SKM-1 treated with dmso at 0.1 percent for 144 hours (cell line): ENCODE measurements around the gene RSAD2.
"Not testable (repeated sequence)": the region's sequence is repeated elsewhere in the genome, so short reads cannot be mapped to it uniquely, and the experiment has no call there.

Source experiments
- DNase-seq: peaks from one replicate; lab custom pipeline; 2025; ENCODE audit not compliant: unreplicated experiment; lab: John Stamatoyannopoulos, UW

Gene RSAD2

GRCh38 chr2:6924924-6925409 is 47.4 kb downstream of the RSAD2 start:
- no peak for DNase-seq

- no peak for DNase-seq
Observed at GRCh38 chr2:6926071-6926732, 48.6 kb downstream of the RSAD2 start.

DNA sequence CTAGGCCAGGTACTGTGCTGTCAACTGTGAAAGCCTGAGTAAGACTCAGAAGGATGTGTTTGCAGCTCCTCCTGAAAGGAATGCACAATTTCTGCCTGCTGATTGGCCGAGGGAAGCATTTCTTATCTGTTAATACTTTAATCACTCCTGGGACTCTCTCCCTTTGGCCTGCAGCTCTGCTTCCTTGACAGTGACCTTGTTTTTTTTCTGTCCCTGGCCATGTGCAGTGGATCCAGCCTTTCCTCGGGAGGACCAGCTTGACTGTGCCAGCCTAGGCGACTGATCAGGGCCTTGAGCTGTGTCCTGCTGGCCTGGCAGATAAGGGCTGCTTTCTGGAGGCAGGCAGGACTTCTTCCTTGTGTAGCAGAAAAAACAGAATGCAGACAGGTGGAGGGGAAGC is 49.6 kb downstream of the RSAD2 start:
- no peak for DNase-seq

DNA sequence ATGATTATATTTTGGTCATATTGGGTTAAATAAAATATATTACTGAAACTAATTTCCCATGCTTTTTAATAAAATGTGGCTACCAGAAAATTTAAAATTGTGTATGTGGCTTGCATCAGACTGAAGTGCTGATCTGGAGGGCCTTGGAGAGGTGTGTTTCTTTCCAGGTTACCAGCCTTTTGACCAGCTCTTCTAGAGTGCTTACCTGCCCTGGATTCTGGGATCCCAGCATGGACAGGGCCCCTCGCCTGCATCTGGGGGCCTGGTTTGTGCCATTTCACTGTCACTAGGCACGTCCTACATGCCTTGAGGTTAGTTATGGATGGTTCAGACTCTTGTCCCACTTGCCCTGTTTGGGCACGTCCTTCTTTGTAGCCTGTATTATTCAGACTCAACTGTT is 50.2 kb downstream of the RSAD2 start:
- DNase-seq: no peak

GRCh38 chr2:6928452-6928851 is 50.9 kb downstream of the RSAD2 start:
- no peak for DNase-seq

DNA sequence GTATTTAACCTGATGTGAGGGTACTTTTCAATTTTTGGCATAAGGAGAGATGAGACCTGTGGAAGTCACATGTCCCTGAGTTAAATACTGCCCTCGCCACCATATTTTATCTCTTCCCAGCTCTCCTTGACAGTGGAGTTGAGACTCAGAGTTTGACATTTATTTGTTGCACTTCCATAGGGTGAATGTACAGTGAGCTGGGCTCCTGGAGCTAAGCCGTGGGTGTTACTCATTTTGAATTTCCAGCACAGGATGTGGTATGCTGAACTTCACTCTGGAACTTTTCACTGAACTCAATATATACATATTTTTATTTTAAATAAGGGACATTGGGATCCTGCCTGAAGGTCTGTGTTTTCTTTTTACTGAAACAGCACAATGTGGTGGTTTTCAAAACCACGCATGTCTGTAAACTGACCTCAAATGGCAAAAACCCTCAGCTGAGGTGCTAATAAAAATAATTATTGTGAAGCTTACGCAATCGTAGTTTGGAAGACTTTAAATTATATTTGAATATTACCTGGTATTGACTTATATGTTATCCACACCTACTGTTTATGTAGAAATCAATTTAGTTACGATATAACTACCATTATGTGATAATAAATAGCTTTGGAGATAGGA is 51.7 kb downstream of the RSAD2 start:
- no peak for DNase-seq

GRCh38 chr2:6930923-6931647 is 53.5 kb downstream of the RSAD2 start:
- no peak for DNase-seq

DNA sequence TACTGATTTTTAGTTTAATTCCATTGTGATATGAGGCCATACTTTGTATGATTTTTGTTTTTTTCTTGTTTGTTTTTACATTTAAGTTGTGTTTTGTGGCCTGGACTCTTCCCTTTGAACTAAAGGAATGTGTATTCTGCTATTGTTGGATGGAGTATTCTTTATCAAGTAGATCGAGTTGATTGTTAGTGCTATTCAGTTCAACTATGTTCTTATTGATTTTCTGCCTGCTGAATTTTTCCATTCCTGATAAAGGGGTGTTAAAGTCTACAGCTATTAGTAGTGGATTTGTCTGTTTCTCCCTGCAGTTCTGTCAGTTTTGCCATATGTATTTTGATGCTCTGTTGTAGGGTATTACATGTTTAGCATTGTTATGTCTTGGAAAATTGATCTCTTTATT is 54.2 kb downstream of the RSAD2 start:
- DNase-seq: no peak

GRCh38 chr2:6932206-6932605 is 54.6 kb downstream of the RSAD2 start:
- no peak for DNase-seq

GRCh38 chr2:6932828-6933227 is 55.3 kb downstream of the RSAD2 start:
- no peak for DNase-seq

GRCh38 chr2:6933911-6934310 is 56.3 kb downstream of the RSAD2 start:
- no peak for DNase-seq

GRCh38 chr2:6934345-6934744 is 56.8 kb downstream of the RSAD2 start:
- DNase-seq: peak; percentile 29

GRCh38 chr2:6934758-6935651 is 57.4 kb downstream of the RSAD2 start:
- peak; percentile 91 for DNase-seq

- DNase-seq: not testable (repeated sequence)
Observed at GRCh38 chr2:6935652-6936020, 58.1 kb downstream of the RSAD2 start.

GRCh38 chr2:6937157-6937556 is 59.6 kb downstream of the RSAD2 start:
- DNase-seq: no peak

GRCh38 chr2:6937582-6937981 is 60.0 kb downstream of the RSAD2 start:
- no peak for DNase-seq

DNA sequence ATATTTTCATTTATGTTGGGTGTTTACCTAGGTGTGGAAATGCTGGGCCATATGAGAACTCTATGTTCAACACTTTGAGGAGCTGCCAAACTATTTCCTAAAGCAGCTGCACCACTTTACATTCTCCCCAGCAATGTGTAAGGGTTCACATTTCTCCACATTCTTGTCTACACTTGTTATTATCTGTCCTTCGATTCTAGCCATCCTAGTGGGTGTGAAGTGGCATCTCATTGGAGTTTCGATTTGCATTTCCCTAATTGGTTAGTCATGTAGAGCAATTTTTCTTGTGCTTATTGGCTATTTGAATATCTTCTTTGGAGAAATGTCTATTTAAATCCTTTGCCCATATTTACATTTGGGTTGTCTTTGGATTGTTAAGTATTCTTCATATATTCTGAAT is 61.5 kb downstream of the RSAD2 start:
- DNase-seq: no peak

DNA sequence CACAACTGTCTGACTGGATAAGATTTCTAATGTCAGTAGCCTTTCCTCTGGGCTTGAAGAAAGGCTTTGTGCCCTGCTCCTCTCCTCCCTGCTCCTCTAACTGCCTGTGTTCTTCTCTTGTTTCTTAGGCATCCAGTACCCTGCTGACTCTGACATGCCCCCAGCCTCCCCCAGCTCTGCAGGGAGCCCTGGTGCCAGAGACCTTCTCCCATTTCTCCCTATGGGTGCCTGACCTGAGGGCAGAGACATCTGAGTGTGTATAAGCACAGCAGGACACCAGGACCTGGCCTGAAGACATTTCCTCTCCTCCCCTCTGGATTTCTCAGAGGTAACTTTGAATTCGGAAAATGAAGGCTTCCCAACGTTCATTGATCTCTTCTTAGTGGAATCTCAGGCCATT is 63.2 kb downstream of the RSAD2 start:
- DNase-seq: no peak

DNA sequence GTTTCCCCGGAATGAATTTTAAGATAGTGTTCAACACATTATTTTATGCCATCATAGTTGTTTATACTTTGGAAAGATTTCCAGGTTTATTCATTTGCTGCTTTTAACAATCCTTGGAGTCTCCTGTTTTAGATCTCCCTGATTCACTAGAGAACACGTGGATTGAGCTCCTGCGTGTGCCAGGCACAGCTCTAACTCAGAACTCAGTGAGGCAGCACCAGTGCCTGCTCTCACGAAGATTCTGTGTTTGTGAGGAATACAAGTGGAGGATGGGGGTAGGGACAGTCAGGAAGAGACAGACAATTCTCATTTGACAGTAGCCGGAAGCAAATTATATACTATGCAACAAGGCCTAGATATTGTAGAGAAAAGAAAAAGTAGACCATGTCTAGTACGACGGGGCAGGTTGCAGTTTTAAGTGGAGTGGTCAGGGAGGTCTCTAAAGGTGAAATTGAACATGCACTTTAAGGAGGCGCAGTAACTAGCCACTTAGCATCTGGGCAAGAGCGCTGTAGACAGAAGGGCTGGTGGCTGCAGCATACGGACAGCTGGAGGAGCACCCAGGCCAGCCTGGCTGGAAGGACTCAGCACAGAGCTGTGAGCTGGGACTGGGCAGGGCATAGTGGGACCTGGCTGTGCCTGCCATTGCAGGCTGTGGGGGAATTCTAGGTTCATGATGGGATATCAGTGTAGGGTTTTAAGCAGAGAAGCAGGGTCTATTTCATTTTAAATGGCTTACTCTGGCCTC is 63.9 kb downstream of the RSAD2 start:
- no peak for DNase-seq

DNA sequence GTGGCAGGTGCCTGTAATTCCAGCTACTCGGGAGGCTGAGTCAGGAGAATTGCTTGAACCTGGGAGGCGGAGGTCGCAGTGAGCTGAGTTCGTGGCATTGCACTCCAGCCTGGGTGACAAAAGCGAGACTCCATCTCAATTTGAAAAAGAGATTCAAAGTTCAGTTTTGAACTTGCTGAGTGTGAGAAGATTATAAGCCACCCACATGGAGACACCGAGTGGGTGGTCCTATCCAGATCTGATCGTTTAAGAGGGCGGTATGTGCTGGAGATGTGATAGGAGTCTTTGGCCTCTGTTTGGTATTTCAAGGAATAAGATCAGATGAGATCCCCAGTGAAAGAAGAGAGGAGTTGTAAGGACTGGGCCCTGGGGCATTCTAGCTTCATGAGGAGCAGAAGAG is 65.3 kb downstream of the RSAD2 start:
- DNase-seq: no peak

DNA sequence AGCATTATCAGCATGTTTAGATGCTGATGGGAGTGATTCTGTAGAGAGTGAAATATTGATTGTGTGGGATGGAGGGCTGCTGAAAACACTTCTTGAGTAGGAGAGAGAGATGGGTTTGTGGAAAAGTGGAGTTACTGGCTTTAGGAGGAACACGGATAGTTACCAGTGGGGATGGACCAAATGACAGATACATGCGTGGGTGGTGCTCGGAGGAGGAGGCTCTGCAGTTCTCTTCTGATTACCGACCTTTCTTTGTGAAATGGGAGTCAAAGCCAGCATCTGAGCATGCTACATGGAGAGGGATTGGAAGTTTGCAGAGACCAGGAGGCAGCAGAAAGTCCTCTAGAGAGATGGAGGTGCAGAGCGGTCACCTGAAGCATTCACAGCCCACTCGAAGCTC is 65.9 kb downstream of the RSAD2 start:
- no peak for DNase-seq
